Measurements from ENCODE around the gene XYLT1.

GRCh38 chr16:17353561-17353960 is 117.2 kb downstream of the XYLT1 start:
- no peak for TF ChIP-seq FIP1L1 (IDR thresholded peaks at IDR 0.05; ENCODE audit: low read depth, low read length, poor library complexity, severe bottlenecking)
- no peak for TF ChIP-seq ADNP (tag; IDR thresholded peaks at IDR 0.05)
- no peak for TF ChIP-seq CBFA2T2 (conservative IDR thresholded peaks at IDR 0.05)
- TF ChIP-seq MYNN (IDR thresholded peaks at IDR 0.05), result no peak
- TF ChIP-seq MYNN (CRISPR knock-in tag; IDR thresholded peaks at IDR 0.05), result no peak
- no peak for TF ChIP-seq ZBTB17 (CRISPR knock-in tag; IDR thresholded peaks at IDR 0.05)
- no peak for TF ChIP-seq ZNF354B (CRISPR knock-in tag; IDR thresholded peaks at IDR 0.05)
- no peak for TF ChIP-seq RNF2 (IDR thresholded peaks at IDR 0.05)
- no peak for TF ChIP-seq HNRNPK (IDR thresholded peaks at IDR 0.05; ENCODE audit: low read depth, low read length, poor library complexity, severe bottlenecking)
- no peak for TF ChIP-seq ZKSCAN1 (IDR thresholded peaks at IDR 0.05; ENCODE audit: low read depth, low read length)
- TF ChIP-seq NCOA6 (IDR thresholded peaks at IDR 0.05), result no peak
- no peak for TF ChIP-seq HINFP (tag; conservative IDR thresholded peaks at IDR 0.05; ENCODE audit: low read depth)
- TF ChIP-seq TAL1 (IDR thresholded peaks at IDR 0.05), result no peak

Measured in K562 (cell line).